ENCODE results near the gene DPM3. TPM values are rescaled to one million over a fixed set of nuclear protein-coding genes. Genes with fewer than 3 reads are reported as not detected.

The DPM3 gene
- total RNA-seq, 4 donors from 2014 or later = 7.2 to 130 (median 62.6) TPM

GRCh38 chr1:155186794-155187455, 46.6 kb upstream of the DPM3 start:
- no peak for DNase-seq
- Histone ChIP-seq H3K9me3 (no peaks in the 10 kb centered on the region), H3K27me3 (no peaks in the 10 kb centered on the region), H3K4me3 (no peak overlapping the region), H3K4me1 (peaks cover 10 to 38% (median 24%) of the 10 kb centered on the region in 4 donors), H3K36me3 (no peaks in the 10 kb centered on the region), H3K27ac (peak overlapping the region; percentile 48 to 55 (median 52))
- in situ Hi-C loops (cut with MboI; ENCODE audit: low pct_ligation_motif_present in 1 of 4, low pct_unique_long_range_greater_than_20kb in 1 of 4, low sequenced_read_pairs in 3 of 4) (no loop called here), intact Hi-C loops (cut with DNase I; ENCODE audit: low total_unique reads) (no loop called here)
- TF ChIP-seq POLR2AphosphoS5 (IDR thresholded peaks at IDR 0.05) = no peak
- no peak for TF ChIP-seq POLR2A (IDR thresholded peaks at IDR 0.05)
- TF ChIP-seq EP300 (IDR thresholded peaks at IDR 0.05; ENCODE audit: low read depth) = no peak
- TF ChIP-seq CTCF (IDR thresholded peaks at IDR 0.05) = no peak
- WGBS, 2 donors (ENCODE audit: low coverage in 1 of 2) = 69% methylated on average over 14 of the region's 14 CpGs; no CpG with 5 or more reads in 1 of the 2 donors

GRCh38 chr1:155186067-155186793, 45.9 kb upstream of the DPM3 start:
- Histone ChIP-seq H3K4me3 (no peak overlapping the region), H3K4me1 (peaks cover 10 to 38% (median 24%) of the 10 kb centered on the region in 4 donors), H3K27me3 (no peaks in the 10 kb centered on the region), H3K9me3 (no peaks in the 10 kb centered on the region), H3K27ac (peak overlapping the region; percentile 48 to 69 (median 52)), H3K36me3 (no peaks in the 10 kb centered on the region)
- TF ChIP-seq POLR2A (IDR thresholded peaks at IDR 0.05) (no peak), EP300 (IDR thresholded peaks at IDR 0.05; ENCODE audit: low read depth) (no peak), POLR2AphosphoS5 (IDR thresholded peaks at IDR 0.05) (no peak), CTCF (IDR thresholded peaks at IDR 0.05) (no peak)
- no peak for DNase-seq
- intact Hi-C loops (cut with DNase I; ENCODE audit: low total_unique reads) = no loop called here
- 55% methylated on average over 8 of the region's 8 CpGs; no CpG with 5 or more reads in 1 of the 2 donors for WGBS, 2 donors (ENCODE audit: low coverage in 1 of 2)
- in situ Hi-C loops (cut with MboI; ENCODE audit: low pct_ligation_motif_present in 1 of 4, low pct_unique_long_range_greater_than_20kb in 1 of 4, low sequenced_read_pairs in 3 of 4) = no loop called here

GRCh38 chr1:155185783-155186066, 45.4 kb upstream of the DPM3 start:
- no peaks in the 10 kb centered on the region for H3K27me3 ChIP-seq
- TF ChIP-seq CTCF (IDR thresholded peaks at IDR 0.05) (no peak), POLR2A (IDR thresholded peaks at IDR 0.05) (no peak), EP300 (IDR thresholded peaks at IDR 0.05; ENCODE audit: low read depth) (no peak), POLR2AphosphoS5 (IDR thresholded peaks at IDR 0.05) (no peak)
- H3K9me3 ChIP-seq = no peaks in the 10 kb centered on the region
- no peak for DNase-seq
- H3K4me1 ChIP-seq = peaks cover 10 to 38% (median 24%) of the 10 kb centered on the region in 4 donors
- 52% methylated on average over 5 of the region's 6 CpGs; no CpG with 5 or more reads in 1 of the 2 donors for WGBS, 2 donors (ENCODE audit: low coverage in 1 of 2)
- H3K4me3 ChIP-seq = no peak overlapping the region
- no peaks in the 10 kb centered on the region for H3K36me3 ChIP-seq
- peak overlapping the region; percentile 48 to 69 (median 52) for H3K27ac ChIP-seq
- intact Hi-C loops (cut with DNase I; ENCODE audit: low total_unique reads) (no loop called here), in situ Hi-C loops (cut with MboI; ENCODE audit: low pct_ligation_motif_present in 1 of 4, low pct_unique_long_range_greater_than_20kb in 1 of 4, low sequenced_read_pairs in 3 of 4) (no loop called here)

GRCh38 chr1:155184835-155185782, 44.8 kb upstream of the DPM3 start:
- peaks cover 10 to 38% (median 24%) of the 10 kb centered on the region in 4 donors for H3K4me1 ChIP-seq
- TF ChIP-seq CTCF (IDR thresholded peaks at IDR 0.05) (peak in 1 of 5 experiments; percentile 46), POLR2A (IDR thresholded peaks at IDR 0.05) (peak; percentile 12), EP300 (IDR thresholded peaks at IDR 0.05; ENCODE audit: low read depth) (no peak)
- H3K27me3 ChIP-seq = no peaks in the 10 kb centered on the region
- 47% methylated on average over 21 of the region's 21 CpGs; no CpG with 5 or more reads in 1 of the 2 donors for WGBS, 2 donors (ENCODE audit: low coverage in 1 of 2)
- intact Hi-C loops (cut with DNase I; ENCODE audit: low total_unique reads) = no loop called here
- peak overlapping the region; percentile 48 to 69 (median 52) for H3K27ac ChIP-seq
- no peak overlapping the region for H3K4me3 ChIP-seq
- no peaks in the 10 kb centered on the region for H3K36me3 ChIP-seq
- H3K9me3 ChIP-seq = no peaks in the 10 kb centered on the region
- DNase-seq = peak; percentile 76
- in situ Hi-C loops (cut with MboI; ENCODE audit: low pct_ligation_motif_present in 1 of 4, low pct_unique_long_range_greater_than_20kb in 1 of 4, low sequenced_read_pairs in 3 of 4) = no loop called here
